SK-N-SH (cell line): ENCODE measurements around the gene PACSIN2. TPM values are rescaled to one million over a fixed set of nuclear protein-coding genes. Genes with fewer than 3 reads are reported as not detected.

Experiments used
- CTCF ChIA-PET: fragments of 300-600, 350-600 bp; formaldehyde crosslinking; extraction: SDS; loops from one replicate; lab custom pipeline; 2021; lab: Yijun Ruan, JAX
- POLR2A ChIA-PET: fragments of 350-600 bp; sonication (Branson Sonifier 250); formaldehyde crosslinking; extraction: SDS; loops from one replicate; lab custom pipeline; 2020; ENCODE audit warnings: antibody characterized with exemption, inconsistent platforms; lab: Yijun Ruan, JAX
- DNase-seq: peaks from one replicate; pipeline ENCODE4 v3.0.0; 2012
- H2AFZ ChIP-seq: fragments of 200-600 bp; sonication (generic); 2 replicates; pipeline ENCODE4 v1.8.1; 2016; ENCODE audit warnings: antibody characterized with exemption, mild to moderate bottlenecking, low read depth
- H3F3A ChIP-seq: fragments of 200-600 bp; sonication (generic); replicated peaks from 2 replicates; pipeline ENCODE3; 2016; ENCODE audit warnings: antibody characterized with exemption, mild to moderate bottlenecking; ENCODE audit not compliant: insufficient read depth
- H3K27ac ChIP-seq, 2 experiments: fragments of 200-500 bp in 1 of 2; fragments of 200-600 bp in 1 of 2; sonication (Bioruptor generic) in 1 of 2; sonication (generic), shearing (Covaris generic) in 1 of 2; 2 replicates each; pipeline versions ENCODE4 v1.5.1 to v1.6.1; 2014 to 2016; ENCODE audit warnings: low read depth in 2 of 2, inconsistent platforms in 1 of 2, low read length in 1 of 2, mild to moderate bottlenecking in 1 of 2, mixed read lengths in 1 of 2
- H3K27me3 ChIP-seq: fragments of 200-600 bp; sonication (generic), shearing (Covaris generic); 2 replicates; pipeline ENCODE4 v1.6.1; 2016; ENCODE audit warnings: mixed run types; ENCODE audit not compliant: insufficient read depth
- H3K36me3 ChIP-seq, 2 experiments: fragments of 200-500 bp in 1 of 2; fragments of 200-600 bp in 1 of 2; sonication (Bioruptor generic) in 1 of 2; sonication (generic) in 1 of 2; replicated peaks in 1 of 2; 2 replicates each; pipeline versions ENCODE3 to v1.5.1; 2014 to 2016; ENCODE audit warnings: low read length in 1 of 2, mild to moderate bottlenecking in 1 of 2; ENCODE audit not compliant: insufficient read depth in 2 of 2, control insufficient read depth in 1 of 2
- H3K4me1 ChIP-seq, 2 experiments: fragments of 200-500 bp in 1 of 2; fragments of 200-600 bp in 1 of 2; sonication (Bioruptor generic) in 1 of 2; sonication (generic), shearing (Covaris generic) in 1 of 2; 2 replicates each; pipeline versions ENCODE4 v1.5.1 to v1.6.1; 2014 to 2016; ENCODE audit warnings: low read depth in 1 of 2, low read length in 1 of 2, mixed run types in 1 of 2; ENCODE audit not compliant: insufficient read depth in 2 of 2, control insufficient read depth in 1 of 2
- H3K4me2 ChIP-seq: fragments of 200-600 bp; sonication (generic), shearing (Covaris generic); 2 replicates; pipeline ENCODE4 v1.6.1; 2017; ENCODE audit warnings: mixed run types
- H3K4me3 ChIP-seq, 2 experiments: fragments of 200-500 bp in 1 of 2; fragments of 200-600 bp in 1 of 2; sonication (Bioruptor generic) in 1 of 2; sonication (generic), shearing (Covaris generic) in 1 of 2; 2 replicates each; pipeline versions ENCODE4 v1.5.1 to v1.8.1; 2014 to 2016; ENCODE audit warnings: low read depth in 2 of 2, inconsistent platforms in 1 of 2, low read length in 1 of 2, mild to moderate bottlenecking in 1 of 2, mixed read lengths in 1 of 2, moderate library complexity in 1 of 2
- H3K79me2 ChIP-seq: fragments of 200-600 bp; sonication (generic); 2 replicates; pipeline ENCODE4 v1.8.1; 2017; ENCODE audit warnings: mild to moderate bottlenecking; ENCODE audit not compliant: insufficient read depth
- H3K9ac ChIP-seq: fragments of 200-600 bp; sonication (generic); 2 replicates; pipeline ENCODE4 v1.6.1; 2017; ENCODE audit warnings: mixed run types
- H3K9me2 ChIP-seq: fragments of 200-600 bp; sonication (generic); 2 replicates; pipeline ENCODE4 v1.6.1; 2017; ENCODE audit warnings: mixed run types
- H3K9me3 ChIP-seq: fragments of 200-600 bp; sonication (generic); 2 replicates; pipeline ENCODE4 v1.6.1; 2017; ENCODE audit warnings: mixed run types, mild to moderate bottlenecking, moderate library complexity
- H4K20me1 ChIP-seq: fragments of 200-600 bp; sonication (generic); 2 replicates; pipeline ENCODE4 v1.6.1; 2017; ENCODE audit warnings: mild to moderate bottlenecking, mixed run types; ENCODE audit not compliant: insufficient read depth
- ELF1 ChIP-seq: IDR thresholded peaks from 2 replicates; pipeline ENCODE4 v1.4.0; 2012
- EP300 ChIP-seq, 2 experiments: IDR thresholded peaks; 2 replicates each; pipeline versions ENCODE4 v1.4.0 to v1.6.1; 2012; ENCODE audit warnings: borderline replicate concordance in 1 of 2, low read depth in 1 of 2, low read length in 1 of 2
- GABPA ChIP-seq: IDR thresholded peaks from 2 replicates; pipeline ENCODE4 v1.4.0; 2012; ENCODE audit warnings: low read depth, mild to moderate bottlenecking
- GATA2 ChIP-seq: sonication (generic); formaldehyde crosslinking; IDR thresholded peaks from 2 replicates; pipeline ENCODE4 v1.5.0; 2020; ENCODE audit warnings: mild to moderate bottlenecking, missing genetic modification reagents
- JUND ChIP-seq: IDR thresholded peaks from 2 replicates; pipeline ENCODE4 v1.4.0; 2012
- NRF1 ChIP-seq: IDR thresholded peaks from 2 replicates; pipeline ENCODE4 v1.6.1; 2012; ENCODE audit warnings: low read depth, mild to moderate bottlenecking, low read length
- POLR2AphosphoS5 ChIP-seq: IDR thresholded peaks from 2 replicates; pipeline ENCODE4 v1.6.1; 2012; ENCODE audit warnings: low read depth, low read length
- RAD21 ChIP-seq: IDR thresholded peaks from 2 replicates; pipeline ENCODE4 v1.6.1; 2012; ENCODE audit warnings: mild to moderate bottlenecking, low read length
- RCOR1 ChIP-seq: fragments of 150-350 bp; IDR thresholded peaks from 2 replicates; pipeline ENCODE4 v1.6.1; 2017; ENCODE audit warnings: antibody characterized with exemption, low read length
- RFX5 ChIP-seq: IDR thresholded peaks from 2 replicates; pipeline ENCODE4 v1.6.1; 2012; ENCODE audit warnings: mild to moderate bottlenecking, improper control_type of control experiment, low read length
- TAF1 ChIP-seq: IDR thresholded peaks from 2 replicates; pipeline ENCODE4 v1.6.1; 2012; ENCODE audit warnings: low read depth, mild to moderate bottlenecking, low read length, moderate library complexity, borderline replicate concordance
- TCF12 ChIP-seq: IDR thresholded peaks from 2 replicates; pipeline ENCODE4 v1.4.0; 2012
- TEAD4 ChIP-seq: IDR thresholded peaks from 2 replicates; pipeline ENCODE4 v1.4.0; 2012; ENCODE audit warnings: mild to moderate bottlenecking, borderline replicate concordance; ENCODE audit not compliant: insufficient read depth
- YY1 ChIP-seq: IDR thresholded peaks from 2 replicates; pipeline ENCODE4 v1.4.0; 2012; ENCODE audit warnings: low read depth, mild to moderate bottlenecking
- WGBS: methylation state at CpG from one replicate; pipeline ENCODE4 v1.1.6; 2017; ENCODE audit warnings: low lambda C conversion rate; 5-methylcytosine and 5-hydroxymethylcytosine counted together
- polyA plus RNA-seq, 3 experiments: library from polyadenylated mRNA; depleted of rRNA; stranded (reverse); fragments of >200 nt; gene quantifications; 2 replicates each; pipeline ENCODE4 v1.2.3, GENCODE V29; 2012
- TF ChIP-seq, protein P1 (sequence below): fragments of 200-600 bp; sonication (generic); IDR thresholded peaks from 2 replicates; pipeline ENCODE4 v1.6.1; 2017; ENCODE audit warnings: antibody characterized with exemption, mild to moderate bottlenecking, moderate library complexity
- TF ChIP-seq, protein P2 (sequence below): fragments of 150-350 bp; IDR thresholded peaks from 2 replicates; pipeline ENCODE4 v1.6.1; 2016; ENCODE audit warnings: mild to moderate bottlenecking, low read depth, low read length
- TF ChIP-seq, protein P3 (sequence below): IDR thresholded peaks from 2 replicates; pipeline ENCODE4; 2012
- TF ChIP-seq, protein P4 (sequence below): IDR thresholded peaks from 2 replicates; pipeline ENCODE4 v1.4.0; 2012; ENCODE audit warnings: low read depth, borderline replicate concordance
- TF ChIP-seq, protein P5 (sequence below): IDR thresholded peaks from 2 replicates; pipeline ENCODE4 v1.6.1; 2012; ENCODE audit warnings: mild to moderate bottlenecking, low read depth, low read length, moderate library complexity

PACSIN2 gene
- polyA plus RNA-seq, 1 of the 3 experiments (the other 2 are of a cell fraction): 60.5 TPM

DNA sequence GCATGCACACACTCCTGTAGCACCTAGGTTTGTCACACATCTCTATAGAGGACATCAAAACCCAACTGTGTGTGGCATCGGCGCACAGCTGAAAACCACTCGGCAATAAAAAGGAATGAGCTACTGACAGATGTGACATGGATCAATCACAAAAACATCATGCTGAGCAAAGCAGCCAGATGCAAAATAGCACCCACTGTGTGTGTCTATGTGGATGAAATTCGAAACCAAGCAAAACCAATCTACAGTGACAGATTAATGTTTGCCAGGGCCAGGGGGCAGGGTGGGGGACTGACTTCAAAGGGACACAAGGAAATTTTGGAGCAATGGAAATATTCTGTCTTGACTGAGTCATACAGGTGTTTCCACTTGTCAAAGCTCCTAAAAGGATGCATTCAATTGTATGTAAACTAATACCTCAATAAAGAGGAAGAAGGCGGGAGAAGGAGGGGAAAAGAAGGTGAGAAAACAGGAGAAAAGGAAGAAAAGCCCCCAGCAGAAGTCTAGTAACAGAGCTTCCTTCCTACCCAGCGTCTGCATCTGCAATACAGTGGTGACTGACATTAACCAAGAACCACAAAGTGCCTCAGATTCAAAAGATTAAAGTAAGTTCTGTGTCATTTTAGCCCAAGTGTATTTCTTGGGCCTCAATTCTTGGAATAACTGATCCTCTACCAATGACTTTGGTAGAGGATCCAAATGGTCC, 49.8 kb downstream of the PACSIN2 start (continued):
- TF ChIP-seq, protein P1, sequence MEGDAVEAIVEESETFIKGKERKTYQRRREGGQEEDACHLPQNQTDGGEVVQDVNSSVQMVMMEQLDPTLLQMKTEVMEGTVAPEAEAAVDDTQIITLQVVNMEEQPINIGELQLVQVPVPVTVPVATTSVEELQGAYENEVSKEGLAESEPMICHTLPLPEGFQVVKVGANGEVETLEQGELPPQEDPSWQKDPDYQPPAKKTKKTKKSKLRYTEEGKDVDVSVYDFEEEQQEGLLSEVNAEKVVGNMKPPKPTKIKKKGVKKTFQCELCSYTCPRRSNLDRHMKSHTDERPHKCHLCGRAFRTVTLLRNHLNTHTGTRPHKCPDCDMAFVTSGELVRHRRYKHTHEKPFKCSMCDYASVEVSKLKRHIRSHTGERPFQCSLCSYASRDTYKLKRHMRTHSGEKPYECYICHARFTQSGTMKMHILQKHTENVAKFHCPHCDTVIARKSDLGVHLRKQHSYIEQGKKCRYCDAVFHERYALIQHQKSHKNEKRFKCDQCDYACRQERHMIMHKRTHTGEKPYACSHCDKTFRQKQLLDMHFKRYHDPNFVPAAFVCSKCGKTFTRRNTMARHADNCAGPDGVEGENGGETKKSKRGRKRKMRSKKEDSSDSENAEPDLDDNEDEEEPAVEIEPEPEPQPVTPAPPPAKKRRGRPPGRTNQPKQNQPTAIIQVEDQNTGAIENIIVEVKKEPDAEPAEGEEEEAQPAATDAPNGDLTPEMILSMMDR: no peak

DNA sequence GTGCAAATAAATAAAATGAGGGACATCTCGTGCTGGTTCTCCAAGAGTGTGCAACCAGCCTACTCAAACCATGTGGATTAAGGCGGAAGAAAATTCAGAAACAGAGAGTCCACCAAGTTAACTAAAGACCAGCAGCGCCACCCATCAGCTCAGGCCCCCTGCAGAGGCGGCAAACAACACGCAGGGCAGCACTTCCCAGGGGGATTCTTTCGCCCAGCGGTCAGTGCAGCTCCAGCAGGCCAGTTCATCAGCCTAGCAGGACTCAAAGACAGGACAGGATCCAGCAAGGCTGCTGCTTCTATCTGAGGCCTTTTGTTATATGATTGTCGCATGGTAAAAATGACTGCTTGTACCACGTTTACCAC, 51.7 kb downstream of the PACSIN2 start:
- no peak overlapping the region for H3K27ac ChIP-seq
- TF ChIP-seq, protein P2, sequence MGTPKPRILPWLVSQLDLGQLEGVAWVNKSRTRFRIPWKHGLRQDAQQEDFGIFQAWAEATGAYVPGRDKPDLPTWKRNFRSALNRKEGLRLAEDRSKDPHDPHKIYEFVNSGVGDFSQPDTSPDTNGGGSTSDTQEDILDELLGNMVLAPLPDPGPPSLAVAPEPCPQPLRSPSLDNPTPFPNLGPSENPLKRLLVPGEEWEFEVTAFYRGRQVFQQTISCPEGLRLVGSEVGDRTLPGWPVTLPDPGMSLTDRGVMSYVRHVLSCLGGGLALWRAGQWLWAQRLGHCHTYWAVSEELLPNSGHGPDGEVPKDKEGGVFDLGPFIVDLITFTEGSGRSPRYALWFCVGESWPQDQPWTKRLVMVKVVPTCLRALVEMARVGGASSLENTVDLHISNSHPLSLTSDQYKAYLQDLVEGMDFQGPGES: no peak
- TF ChIP-seq, protein P3, sequence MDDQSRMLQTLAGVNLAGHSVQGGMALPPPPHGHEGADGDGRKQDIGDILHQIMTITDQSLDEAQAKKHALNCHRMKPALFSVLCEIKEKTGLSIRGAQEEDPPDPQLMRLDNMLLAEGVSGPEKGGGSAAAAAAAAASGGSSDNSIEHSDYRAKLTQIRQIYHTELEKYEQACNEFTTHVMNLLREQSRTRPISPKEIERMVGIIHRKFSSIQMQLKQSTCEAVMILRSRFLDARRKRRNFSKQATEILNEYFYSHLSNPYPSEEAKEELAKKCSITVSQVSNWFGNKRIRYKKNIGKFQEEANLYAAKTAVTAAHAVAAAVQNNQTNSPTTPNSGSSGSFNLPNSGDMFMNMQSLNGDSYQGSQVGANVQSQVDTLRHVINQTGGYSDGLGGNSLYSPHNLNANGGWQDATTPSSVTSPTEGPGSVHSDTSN: no peak
- TF ChIP-seq GABPA (no peak), YY1 (no peak), TCF12 (no peak), GATA2 (CRISPR knock-in tag) (no peak), RFX5 (no peak), TAF1 (no peak), RCOR1 (no peak), RAD21 (no peak), JUND (no peak), ELF1 (no peak), POLR2AphosphoS5 (no peak), TEAD4 (no peak), EP300 (IDR thresholded peaks at IDR 0.05; ENCODE audit: borderline replicate concordance in 1 of 2, low read depth in 1 of 2, low read length in 1 of 2) (no peak), NRF1 (no peak)
- TF ChIP-seq, protein P4, sequence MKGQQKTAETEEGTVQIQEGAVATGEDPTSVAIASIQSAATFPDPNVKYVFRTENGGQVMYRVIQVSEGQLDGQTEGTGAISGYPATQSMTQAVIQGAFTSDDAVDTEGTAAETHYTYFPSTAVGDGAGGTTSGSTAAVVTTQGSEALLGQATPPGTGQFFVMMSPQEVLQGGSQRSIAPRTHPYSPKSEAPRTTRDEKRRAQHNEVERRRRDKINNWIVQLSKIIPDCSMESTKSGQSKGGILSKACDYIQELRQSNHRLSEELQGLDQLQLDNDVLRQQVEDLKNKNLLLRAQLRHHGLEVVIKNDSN: no peak
- TF ChIP-seq, protein P5, sequence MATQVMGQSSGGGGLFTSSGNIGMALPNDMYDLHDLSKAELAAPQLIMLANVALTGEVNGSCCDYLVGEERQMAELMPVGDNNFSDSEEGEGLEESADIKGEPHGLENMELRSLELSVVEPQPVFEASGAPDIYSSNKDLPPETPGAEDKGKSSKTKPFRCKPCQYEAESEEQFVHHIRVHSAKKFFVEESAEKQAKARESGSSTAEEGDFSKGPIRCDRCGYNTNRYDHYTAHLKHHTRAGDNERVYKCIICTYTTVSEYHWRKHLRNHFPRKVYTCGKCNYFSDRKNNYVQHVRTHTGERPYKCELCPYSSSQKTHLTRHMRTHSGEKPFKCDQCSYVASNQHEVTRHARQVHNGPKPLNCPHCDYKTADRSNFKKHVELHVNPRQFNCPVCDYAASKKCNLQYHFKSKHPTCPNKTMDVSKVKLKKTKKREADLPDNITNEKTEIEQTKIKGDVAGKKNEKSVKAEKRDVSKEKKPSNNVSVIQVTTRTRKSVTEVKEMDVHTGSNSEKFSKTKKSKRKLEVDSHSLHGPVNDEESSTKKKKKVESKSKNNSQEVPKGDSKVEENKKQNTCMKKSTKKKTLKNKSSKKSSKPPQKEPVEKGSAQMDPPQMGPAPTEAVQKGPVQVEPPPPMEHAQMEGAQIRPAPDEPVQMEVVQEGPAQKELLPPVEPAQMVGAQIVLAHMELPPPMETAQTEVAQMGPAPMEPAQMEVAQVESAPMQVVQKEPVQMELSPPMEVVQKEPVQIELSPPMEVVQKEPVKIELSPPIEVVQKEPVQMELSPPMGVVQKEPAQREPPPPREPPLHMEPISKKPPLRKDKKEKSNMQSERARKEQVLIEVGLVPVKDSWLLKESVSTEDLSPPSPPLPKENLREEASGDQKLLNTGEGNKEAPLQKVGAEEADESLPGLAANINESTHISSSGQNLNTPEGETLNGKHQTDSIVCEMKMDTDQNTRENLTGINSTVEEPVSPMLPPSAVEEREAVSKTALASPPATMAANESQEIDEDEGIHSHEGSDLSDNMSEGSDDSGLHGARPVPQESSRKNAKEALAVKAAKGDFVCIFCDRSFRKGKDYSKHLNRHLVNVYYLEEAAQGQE: no peak
- no peaks in the 10 kb centered on the region for H3K36me3 ChIP-seq
- DNase-seq: no peak
- peaks cover 12% of the 10 kb centered on the region; the same call in 1 of the 2 replicates for H4K20me1 ChIP-seq
- H3F3A ChIP-seq: no peaks in the 10 kb centered on the region
- H3K27me3 ChIP-seq: no peaks in the 10 kb centered on the region
- 83% methylated on average over 7 of the region's 9 CpGs for WGBS
- H3K4me3 ChIP-seq: no peak overlapping the region
- no peaks in the 10 kb centered on the region for H3K9me2 ChIP-seq
- ChIA-PET POLR2A (interaction anchor here (0.6 kb wide), 1 partner anchor 9 kb away, joined by 3 read pairs; no protein-coding TSS in a partner anchor), CTCF (no interaction called here)
- H2AFZ ChIP-seq: no peak overlapping the region
- H3K79me2 ChIP-seq: peaks cover 83% of the 10 kb centered on the region
- H3K9me3 ChIP-seq: no peaks in the 10 kb centered on the region
- H3K4me2 ChIP-seq: no peak overlapping the region
- H3K4me1 ChIP-seq: peaks cover 18 to 33% of the 10 kb centered on the region in 2 experiments; a peak in 3 of 4 replicates
- H3K9ac ChIP-seq: no peak overlapping the region
